ENCODE results near the gene LOXHD1.

The LOXHD1 gene

DNA sequence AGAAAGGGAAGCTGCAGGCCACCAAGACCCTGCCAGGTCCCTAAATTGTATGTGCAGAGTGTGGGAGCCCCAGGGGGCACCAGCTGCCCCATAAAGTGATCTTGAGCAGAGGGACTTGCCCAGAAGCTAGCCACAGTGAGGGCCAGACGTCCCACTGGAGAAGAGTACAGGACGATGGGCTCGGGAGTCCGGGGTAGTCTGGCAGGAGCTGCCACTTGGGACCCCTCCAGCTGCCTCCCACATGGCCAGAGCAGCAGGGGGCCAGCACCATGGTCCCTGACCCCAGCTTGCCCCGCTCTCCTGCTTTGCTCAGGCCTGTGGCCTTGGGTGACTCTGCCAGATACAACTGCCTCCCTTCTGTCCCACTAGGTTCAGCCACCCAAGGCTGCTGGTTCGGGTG, 11.7 kb upstream of the LOXHD1 start:
- no peak for DNase-seq

DNA sequence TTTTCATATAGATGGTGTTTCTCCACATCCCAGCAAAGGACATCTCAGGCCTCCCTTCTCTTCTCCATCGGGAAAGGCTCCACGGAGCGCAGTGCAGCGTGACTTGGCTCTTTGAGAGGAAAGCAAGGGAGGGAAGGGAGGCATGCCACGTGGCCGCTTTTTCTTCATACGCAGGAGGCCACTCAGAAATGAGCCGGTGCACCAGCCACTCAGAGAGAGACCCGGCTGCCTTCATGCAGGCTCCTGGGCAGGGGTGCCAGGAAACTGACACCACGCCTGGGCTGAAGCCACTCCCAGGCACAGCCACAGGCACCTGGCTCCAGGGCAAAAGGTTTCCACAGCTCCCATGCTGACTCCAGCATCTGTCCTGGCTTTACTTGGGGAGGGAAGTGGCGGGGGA, 11.1 kb upstream of the LOXHD1 start:
- DNase-seq: no peak

DNA sequence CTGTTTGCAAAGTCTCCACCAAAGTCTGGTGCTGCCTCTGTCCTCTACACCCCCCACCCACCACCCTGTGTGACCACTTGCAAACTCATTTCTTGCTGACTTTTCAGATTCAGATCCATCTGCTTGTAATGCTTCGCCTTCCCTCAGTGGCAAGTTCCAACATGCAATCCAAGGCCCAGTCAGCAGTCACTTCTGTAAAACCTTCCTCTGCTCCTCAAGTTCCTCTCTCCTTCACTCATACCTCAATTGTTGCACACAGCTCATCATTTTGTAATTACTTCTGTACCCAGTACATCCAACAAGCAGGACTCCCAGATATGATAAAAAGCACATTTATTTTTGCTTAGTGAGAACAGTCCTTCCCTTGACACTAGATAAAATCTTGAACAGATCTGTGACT, 6.5 kb upstream of the LOXHD1 start:
- DNase-seq: no peak

- DNase-seq: no peak
Observed at GRCh38 chr18:46660957-46661749, 4.1 kb upstream of the LOXHD1 start.

DNA sequence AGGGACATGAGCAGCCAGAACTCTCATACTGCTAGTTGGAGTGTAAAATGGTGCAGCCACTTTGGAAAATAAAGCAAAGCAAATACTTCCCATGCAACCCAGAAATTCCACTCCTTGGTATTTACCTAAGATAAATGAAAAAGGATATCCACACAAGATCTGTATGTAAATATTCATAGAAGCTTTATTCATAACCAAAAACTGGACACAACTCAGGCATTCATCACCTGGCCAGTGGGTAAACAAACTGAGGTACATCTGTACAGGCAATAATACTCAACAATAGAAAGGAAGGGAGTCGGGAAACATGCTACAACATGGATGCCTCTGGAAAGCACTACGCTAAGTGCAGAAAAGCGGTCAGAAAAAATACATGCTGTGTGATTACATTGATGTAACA, 2.5 kb upstream of the LOXHD1 start:
- DNase-seq: no peak

DNA sequence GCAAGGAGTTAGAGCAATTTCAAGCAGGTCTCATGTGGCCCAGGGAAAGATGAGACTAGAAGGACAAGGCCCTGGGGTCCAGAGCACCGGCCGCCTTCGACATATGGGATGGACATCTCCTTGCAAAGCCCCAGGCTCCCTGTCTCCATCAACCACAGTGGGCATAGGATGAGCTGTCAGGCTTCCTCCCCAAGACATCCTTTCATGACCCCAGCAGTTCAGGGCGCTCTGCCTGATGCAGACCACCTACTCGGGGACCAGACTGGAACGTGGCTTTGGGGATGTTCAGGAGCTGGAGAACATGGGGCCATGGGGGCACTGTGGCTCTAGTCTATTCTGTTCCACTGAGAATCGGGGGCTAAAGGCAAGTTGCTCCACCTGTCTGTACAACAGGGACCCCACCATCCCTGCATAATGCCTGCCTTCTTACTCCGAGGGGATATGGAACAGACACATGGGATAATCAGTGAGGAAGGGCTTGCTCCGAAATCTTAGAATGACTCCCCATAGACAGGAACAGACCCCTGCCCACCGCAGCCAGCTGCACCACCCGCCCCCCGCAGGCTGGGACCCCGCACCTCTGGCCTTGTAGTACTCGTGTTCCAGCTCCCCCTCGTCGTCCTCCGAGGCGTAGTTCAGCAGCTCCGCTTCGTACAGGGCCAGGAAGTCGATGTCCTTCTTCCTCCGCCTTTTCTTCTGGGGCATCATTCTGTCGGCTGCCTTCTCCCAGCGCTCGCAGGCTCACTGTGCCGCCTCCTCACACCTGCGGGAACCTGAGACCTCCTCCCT, 500 bp downstream of the LOXHD1 start:
- DNase-seq: no peak

DNA sequence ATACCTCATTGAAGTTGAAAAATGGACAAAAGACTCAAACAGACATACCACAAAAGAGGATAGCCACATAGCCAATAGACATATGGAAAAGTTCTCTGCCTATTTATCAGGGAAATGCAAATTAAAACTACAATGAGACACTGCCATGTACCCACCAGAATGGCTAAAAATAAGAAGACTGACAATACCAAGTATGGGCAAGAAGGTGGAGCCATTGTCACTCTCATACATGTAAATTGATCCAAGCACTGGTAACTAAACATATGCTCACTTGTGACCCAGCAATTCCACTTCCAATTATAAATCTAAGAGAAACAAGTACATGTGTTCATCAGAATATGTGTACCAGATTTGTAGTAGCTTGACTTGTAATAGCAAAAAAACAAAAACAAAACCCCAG, 4.6 kb downstream of the LOXHD1 start:
- no peak for DNase-seq

- DNase-seq: no peak
Observed at GRCh38 chr18:46650681-46651080, 6.3 kb downstream of the LOXHD1 start.

- DNase-seq: no peak
Observed at GRCh38 chr18:46649071-46649862, 7.8 kb downstream of the LOXHD1 start.

GRCh38 chr18:46646468-46646867, 10.6 kb downstream of the LOXHD1 start:
- no peak for DNase-seq

DNA sequence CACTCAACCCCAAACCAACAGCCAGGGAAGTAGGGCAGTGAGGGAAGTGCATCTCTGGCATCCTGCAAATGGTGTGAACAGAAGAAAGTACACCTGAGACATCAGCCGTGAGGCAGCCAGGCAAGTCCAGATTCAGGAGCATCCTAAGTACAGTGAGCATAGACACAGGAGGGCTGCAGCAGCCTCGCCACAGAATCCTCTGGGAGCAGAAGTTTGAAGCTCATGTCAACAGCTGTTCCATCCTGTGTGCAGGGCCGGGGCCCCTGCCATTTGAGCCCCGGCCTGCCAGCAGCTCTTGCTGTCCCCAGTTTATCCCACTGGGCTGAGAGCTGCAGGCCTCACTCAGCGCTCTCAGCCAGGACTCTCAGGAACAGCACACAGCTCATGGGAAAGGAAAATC, 14.5 kb downstream of the LOXHD1 start:
- DNase-seq: no peak

DNA sequence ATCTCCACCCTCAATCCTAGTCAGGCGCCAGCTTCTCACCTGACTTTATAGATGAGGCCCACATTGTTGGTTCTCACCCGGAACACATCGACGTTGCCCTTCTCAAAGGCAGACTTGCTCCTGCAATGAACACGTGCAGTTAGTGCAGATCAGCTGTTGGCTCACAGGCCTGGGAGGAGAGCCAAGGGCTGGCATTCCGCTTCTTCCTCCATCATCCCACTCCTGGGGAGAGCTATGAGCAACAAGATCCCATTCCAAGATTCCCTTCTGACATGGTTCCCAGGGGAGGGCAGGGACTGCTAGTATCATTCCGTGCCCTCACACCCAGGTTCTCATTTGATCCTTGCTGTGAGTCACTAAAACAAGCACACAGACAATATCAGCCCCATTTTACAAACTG, 15.1 kb downstream of the LOXHD1 start:
- DNase-seq: peak; percentile 26

GRCh38 chr18:46639386-46639785, 17.6 kb downstream of the LOXHD1 start:
- DNase-seq: no peak

DNA sequence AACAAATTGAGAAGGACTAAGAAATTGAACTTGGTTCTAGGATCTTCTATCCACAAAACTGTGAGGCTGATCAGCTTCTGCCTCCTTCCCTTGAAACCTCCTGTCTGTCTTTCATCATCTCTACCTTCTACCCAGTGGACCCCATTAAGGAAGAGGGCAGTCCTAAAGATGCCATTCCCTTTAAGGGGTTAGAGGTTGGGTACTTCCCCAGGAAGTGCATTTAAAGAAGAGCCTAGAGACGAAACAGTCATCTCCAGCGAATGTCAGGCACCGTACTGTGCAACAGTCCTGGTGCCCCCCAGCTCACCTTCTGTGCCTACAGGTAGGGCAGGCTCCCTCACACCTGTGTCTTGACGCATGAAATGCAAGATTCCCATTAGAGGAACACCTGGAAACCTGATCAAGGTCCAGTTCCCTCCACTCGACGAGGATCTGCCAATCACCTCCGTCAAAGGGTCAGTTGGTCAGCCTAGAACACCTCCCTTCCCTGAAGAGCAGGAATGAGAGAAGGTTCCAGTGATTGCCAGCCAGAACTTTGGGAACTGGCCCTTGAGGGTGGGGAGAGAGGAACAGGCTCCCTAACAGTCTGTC, 20.9 kb downstream of the LOXHD1 start:
- DNase-seq: no peak

DNA sequence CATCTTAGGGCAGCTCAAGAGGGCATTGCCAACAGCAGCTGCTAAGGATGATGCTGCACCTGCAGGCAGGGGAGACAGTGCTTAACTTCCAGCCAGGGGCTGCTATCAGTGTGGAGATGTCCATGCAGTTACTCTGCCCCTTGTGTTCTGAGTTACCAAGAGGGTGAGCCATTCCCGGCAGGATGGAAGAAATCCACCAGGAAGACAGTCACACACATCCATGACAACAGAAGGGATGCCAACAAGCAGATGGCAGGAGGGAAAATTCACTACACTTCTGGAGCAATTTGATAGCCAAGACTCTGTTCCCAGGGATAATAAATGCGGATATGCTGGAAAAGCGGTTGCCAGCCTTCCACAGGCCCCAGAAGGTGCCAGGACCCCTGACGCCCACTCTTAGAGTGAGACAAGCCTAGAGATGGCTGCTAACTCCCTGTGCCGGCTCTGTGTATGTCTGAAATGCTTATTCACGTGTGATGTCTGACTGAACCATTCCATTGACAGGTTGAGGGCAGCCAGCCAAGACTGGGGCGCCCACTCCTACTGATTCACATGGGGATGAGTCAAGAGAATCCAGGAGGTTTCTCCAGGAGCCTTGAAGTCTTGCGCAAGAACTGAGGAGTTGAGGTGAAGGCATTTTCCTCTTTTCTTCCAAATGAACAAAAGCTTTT, 24.5 kb downstream of the LOXHD1 start:
- DNase-seq: peak; percentile 82

DNA sequence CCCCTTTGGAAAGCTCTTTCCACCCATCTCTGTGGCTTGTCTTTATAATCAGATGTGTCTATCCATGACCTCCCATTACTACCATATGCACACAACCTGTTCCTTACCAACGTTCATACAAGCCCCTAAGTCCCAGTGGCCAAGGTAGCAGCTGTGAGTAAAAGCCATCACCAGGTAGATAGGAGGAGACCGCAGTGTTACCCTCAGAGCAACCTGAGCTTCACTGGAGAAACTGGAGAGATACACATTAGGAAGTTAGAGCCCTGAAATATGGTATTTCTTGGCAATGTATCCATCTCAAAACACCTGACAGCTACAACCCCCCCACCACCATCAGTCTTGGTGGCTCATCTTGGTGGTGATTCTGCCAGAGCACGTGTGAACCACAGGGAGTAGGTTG, 26.0 kb downstream of the LOXHD1 start:
- no peak for DNase-seq

- peak; percentile 41 for DNase-seq
Observed at GRCh38 chr18:46630160-46630559, 26.9 kb downstream of the LOXHD1 start.

GRCh38 chr18:46629361-46629760, 27.7 kb downstream of the LOXHD1 start:
- no peak for DNase-seq

DNA sequence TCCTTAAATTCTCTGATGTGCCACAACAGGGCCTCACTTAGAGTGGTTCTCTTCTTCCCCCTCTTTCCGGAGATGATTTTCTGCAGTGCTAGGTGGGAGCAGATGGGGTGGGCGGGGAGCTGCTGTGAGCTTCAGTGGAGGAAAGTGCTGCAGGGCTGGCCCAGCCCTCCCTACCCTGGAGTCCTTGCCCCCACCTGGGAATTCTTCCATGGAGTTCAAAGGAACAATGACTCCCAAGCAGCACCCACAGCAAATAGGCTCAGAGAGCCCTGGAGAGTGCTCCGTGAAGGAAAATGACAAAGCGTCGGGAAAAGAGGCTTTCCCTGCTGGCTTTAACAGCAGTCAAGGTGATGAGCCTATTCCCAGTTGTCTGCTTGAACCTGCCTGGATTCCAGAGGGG, 28.8 kb downstream of the LOXHD1 start:
- DNase-seq: no peak

DNA sequence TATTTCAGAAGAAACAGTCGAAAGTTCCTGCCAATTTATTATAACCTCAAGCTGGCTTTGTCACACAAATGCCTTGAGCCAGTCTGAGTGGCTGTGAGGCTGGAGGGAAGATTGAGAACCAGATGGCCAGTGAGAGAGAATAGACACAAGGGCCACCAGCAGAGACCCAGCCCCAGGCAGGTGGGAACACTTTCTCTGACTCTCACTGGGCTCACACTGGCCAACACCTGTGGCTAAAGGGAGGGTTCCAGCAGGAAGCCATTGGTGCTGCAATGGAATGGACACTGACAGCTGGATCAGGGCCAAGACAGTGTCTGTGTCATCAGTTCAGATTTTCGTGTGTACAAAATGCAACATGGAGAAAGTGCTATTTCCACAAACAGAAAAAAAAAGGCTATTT, 29.9 kb downstream of the LOXHD1 start:
- no peak for DNase-seq

DNA sequence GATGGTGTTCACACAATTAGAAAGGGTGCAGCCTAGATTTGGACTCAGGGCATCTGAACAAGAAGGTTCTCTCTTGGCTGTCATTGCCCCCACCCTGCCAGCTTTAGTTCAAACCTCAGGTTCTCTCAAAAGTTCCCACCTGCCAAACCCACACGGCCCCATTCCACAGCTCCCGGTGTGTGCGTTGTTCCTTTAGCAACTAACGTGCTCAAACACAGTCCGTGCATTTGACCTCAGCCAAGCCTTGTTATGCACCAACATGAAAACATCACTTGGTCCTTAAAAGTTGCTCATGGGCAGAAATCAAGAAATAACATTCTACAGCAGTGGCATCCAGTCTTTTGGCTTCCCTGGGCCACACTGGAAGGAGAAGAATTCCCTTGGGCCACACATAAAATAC, 32.0 kb downstream of the LOXHD1 start:
- DNase-seq: no peak

GRCh38 chr18:46624127-46624526, 32.9 kb downstream of the LOXHD1 start:
- no peak for DNase-seq

DNA sequence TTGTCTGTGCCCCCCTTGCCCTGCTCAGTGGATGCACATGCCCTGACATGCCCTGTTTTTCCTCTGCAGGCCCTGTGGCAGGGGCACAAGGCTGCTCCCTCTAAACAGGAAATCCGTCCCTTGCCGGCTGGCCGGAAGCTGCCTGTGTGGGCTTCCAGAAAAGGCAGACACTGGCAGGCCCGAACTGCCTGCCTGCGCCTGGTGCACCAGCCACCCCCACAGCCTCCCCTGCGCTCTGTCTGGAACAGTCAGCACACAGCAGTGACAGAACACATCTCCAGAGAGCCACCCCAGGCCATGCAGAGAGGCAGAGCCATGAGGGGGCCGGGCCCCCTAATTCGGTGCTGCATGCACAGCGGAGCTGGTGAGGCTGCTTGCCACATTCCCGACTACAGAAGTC, 33.5 kb downstream of the LOXHD1 start:
- DNase-seq: no peak
